Measurements from ENCODE around the gene NMNAT3. TPM values are rescaled to one million over a fixed set of nuclear protein-coding genes. Genes with fewer than 3 reads are reported as not detected.

Gene NMNAT3
- total and polyA plus RNA-seq, 2 experiments from 2014 or later: 8.3 to 9.2 TPM

DNA sequence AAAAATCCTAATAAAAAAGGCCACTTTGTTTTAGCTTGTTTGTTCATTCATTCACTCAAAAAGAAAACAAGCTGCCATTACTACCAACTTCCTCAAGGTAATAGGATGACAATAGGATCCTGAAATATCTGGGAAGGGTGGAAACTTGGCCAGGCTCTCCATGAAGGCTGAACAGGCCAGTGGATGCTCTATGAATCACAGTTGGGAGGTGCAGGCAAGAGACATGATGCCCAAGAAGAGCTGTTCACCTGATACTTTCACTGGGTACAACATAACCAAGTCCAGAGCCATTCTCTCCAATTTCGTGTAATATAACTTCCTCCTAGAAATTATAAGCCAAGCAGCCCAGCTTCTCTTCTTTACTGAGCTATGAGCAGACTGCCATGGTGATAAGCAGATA, 37.3 kb downstream of the NMNAT3 start:
- ATAC-seq (no peak), DNase-seq (ENCODE audit: low spot score) (no peak)
- Histone ChIP-seq H3K27ac (ENCODE audit: low read depth) (no peak overlapping the region), H3K27me3 (ENCODE audit: insufficient read depth) (no peaks in the 10 kb centered on the region), H3K4me3 (no peak overlapping the region), H3K4me2 (no peak overlapping the region), H4K20me1 (replicated peaks; ENCODE audit: insufficient read depth) (no peaks in the 10 kb centered on the region), H3K36me3 (ENCODE audit: insufficient read depth) (no peaks in the 10 kb centered on the region), H3K79me2 (replicated peaks; ENCODE audit: insufficient read depth) (no peaks in the 10 kb centered on the region), H3K9me2 (ENCODE audit: insufficient read depth) (no peaks in the 10 kb centered on the region), H3F3A (replicated peaks; ENCODE audit: low read depth) (no peaks in the 10 kb centered on the region), H3K4me1 (ENCODE audit: insufficient read depth) (no peaks in the 10 kb centered on the region), H2AFZ (no peak overlapping the region)
- TF ChIP-seq, protein P1, sequence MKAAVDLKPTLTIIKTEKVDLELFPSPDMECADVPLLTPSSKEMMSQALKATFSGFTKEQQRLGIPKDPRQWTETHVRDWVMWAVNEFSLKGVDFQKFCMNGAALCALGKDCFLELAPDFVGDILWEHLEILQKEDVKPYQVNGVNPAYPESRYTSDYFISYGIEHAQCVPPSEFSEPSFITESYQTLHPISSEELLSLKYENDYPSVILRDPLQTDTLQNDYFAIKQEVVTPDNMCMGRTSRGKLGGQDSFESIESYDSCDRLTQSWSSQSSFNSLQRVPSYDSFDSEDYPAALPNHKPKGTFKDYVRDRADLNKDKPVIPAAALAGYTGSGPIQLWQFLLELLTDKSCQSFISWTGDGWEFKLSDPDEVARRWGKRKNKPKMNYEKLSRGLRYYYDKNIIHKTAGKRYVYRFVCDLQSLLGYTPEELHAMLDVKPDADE (IDR thresholded peaks at IDR 0.05): no peak
- no peak for TF ChIP-seq POLR2AphosphoS5 (IDR thresholded peaks at IDR 0.05; ENCODE audit: low read depth)
- TF ChIP-seq, protein P2, sequence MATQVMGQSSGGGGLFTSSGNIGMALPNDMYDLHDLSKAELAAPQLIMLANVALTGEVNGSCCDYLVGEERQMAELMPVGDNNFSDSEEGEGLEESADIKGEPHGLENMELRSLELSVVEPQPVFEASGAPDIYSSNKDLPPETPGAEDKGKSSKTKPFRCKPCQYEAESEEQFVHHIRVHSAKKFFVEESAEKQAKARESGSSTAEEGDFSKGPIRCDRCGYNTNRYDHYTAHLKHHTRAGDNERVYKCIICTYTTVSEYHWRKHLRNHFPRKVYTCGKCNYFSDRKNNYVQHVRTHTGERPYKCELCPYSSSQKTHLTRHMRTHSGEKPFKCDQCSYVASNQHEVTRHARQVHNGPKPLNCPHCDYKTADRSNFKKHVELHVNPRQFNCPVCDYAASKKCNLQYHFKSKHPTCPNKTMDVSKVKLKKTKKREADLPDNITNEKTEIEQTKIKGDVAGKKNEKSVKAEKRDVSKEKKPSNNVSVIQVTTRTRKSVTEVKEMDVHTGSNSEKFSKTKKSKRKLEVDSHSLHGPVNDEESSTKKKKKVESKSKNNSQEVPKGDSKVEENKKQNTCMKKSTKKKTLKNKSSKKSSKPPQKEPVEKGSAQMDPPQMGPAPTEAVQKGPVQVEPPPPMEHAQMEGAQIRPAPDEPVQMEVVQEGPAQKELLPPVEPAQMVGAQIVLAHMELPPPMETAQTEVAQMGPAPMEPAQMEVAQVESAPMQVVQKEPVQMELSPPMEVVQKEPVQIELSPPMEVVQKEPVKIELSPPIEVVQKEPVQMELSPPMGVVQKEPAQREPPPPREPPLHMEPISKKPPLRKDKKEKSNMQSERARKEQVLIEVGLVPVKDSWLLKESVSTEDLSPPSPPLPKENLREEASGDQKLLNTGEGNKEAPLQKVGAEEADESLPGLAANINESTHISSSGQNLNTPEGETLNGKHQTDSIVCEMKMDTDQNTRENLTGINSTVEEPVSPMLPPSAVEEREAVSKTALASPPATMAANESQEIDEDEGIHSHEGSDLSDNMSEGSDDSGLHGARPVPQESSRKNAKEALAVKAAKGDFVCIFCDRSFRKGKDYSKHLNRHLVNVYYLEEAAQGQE (IDR thresholded peaks at IDR 0.05; ENCODE audit: unreplicated experiment): no peak
- TF ChIP-seq CREB1 (CRISPR knock-in tag; IDR thresholded peaks at IDR 0.05; ENCODE audit: low read depth): no peak
- TF ChIP-seq ZNF114 (CRISPR knock-in tag; IDR thresholded peaks at IDR 0.05): no peak
- TF ChIP-seq EZH2phosphoT487 (IDR thresholded peaks at IDR 0.05; ENCODE audit: unreplicated experiment): no peak
- TF ChIP-seq, protein P3, sequence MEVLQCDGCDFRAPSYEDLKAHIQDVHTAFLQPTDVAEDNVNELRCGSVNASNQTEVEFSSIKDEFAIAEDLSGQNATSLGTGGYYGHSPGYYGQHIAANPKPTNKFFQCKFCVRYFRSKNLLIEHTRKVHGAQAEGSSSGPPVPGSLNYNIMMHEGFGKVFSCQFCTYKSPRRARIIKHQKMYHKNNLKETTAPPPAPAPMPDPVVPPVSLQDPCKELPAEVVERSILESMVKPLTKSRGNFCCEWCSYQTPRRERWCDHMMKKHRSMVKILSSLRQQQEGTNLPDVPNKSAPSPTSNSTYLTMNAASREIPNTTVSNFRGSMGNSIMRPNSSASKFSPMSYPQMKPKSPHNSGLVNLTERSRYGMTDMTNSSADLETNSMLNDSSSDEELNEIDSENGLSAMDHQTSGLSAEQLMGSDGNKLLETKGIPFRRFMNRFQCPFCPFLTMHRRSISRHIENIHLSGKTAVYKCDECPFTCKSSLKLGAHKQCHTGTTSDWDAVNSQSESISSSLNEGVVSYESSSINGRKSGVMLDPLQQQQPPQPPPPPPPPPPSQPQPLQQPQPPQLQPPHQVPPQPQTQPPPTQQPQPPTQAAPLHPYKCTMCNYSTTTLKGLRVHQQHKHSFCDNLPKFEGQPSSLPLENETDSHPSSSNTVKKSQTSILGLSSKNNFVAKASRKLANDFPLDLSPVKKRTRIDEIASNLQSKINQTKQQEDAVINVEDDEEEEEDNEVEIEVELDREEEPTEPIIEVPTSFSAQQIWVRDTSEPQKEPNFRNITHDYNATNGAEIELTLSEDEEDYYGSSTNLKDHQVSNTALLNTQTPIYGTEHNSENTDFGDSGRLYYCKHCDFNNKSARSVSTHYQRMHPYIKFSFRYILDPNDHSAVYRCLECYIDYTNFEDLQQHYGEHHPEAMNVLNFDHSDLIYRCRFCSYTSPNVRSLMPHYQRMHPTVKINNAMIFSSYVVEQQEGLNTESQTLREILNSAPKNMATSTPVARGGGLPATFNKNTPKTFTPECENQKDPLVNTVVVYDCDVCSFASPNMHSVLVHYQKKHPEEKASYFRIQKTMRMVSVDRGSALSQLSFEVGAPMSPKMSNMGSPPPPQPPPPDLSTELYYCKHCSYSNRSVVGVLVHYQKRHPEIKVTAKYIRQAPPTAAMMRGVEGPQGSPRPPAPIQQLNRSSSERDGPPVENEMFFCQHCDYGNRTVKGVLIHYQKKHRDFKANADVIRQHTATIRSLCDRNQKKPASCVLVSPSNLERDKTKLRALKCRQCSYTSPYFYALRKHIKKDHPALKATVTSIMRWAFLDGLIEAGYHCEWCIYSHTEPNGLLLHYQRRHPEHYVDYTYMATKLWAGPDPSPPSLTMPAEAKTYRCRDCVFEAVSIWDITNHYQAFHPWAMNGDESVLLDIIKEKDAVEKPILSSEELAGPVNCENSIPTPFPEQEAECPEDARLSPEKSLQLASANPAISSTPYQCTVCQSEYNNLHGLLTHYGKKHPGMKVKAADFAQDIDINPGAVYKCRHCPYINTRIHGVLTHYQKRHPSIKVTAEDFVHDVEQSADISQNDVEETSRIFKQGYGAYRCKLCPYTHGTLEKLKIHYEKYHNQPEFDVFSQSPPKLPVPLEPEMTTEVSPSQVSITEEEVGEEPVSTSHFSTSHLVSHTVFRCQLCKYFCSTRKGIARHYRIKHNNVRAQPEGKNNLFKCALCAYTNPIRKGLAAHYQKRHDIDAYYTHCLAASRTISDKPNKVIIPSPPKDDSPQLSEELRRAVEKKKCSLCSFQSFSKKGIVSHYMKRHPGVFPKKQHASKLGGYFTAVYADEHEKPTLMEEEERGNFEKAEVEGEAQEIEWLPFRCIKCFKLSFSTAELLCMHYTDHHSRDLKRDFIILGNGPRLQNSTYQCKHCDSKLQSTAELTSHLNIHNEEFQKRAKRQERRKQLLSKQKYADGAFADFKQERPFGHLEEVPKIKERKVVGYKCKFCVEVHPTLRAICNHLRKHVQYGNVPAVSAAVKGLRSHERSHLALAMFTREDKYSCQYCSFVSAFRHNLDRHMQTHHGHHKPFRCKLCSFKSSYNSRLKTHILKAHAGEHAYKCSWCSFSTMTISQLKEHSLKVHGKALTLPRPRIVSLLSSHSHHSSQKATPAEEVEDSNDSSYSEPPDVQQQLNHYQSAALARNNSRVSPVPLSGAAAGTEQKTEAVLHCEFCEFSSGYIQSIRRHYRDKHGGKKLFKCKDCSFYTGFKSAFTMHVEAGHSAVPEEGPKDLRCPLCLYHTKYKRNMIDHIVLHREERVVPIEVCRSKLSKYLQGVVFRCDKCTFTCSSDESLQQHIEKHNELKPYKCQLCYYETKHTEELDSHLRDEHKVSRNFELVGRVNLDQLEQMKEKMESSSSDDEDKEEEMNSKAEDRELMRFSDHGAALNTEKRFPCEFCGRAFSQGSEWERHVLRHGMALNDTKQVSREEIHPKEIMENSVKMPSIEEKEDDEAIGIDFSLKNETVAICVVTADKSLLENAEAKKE (CRISPR knock-in tag; IDR thresholded peaks at IDR 0.05): no peak
- no peak for TF ChIP-seq ZNF331 (CRISPR knock-in tag; IDR thresholded peaks at IDR 0.05; ENCODE audit: low read depth)
- TF ChIP-seq STAT1 (IDR thresholded peaks at IDR 0.05; ENCODE audit: unreplicated experiment): no peak
- TF ChIP-seq NANOG (IDR thresholded peaks at IDR 0.05; ENCODE audit: borderline replicate concordance): no peak
- TF ChIP-seq, protein P4, sequence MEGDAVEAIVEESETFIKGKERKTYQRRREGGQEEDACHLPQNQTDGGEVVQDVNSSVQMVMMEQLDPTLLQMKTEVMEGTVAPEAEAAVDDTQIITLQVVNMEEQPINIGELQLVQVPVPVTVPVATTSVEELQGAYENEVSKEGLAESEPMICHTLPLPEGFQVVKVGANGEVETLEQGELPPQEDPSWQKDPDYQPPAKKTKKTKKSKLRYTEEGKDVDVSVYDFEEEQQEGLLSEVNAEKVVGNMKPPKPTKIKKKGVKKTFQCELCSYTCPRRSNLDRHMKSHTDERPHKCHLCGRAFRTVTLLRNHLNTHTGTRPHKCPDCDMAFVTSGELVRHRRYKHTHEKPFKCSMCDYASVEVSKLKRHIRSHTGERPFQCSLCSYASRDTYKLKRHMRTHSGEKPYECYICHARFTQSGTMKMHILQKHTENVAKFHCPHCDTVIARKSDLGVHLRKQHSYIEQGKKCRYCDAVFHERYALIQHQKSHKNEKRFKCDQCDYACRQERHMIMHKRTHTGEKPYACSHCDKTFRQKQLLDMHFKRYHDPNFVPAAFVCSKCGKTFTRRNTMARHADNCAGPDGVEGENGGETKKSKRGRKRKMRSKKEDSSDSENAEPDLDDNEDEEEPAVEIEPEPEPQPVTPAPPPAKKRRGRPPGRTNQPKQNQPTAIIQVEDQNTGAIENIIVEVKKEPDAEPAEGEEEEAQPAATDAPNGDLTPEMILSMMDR (conservative IDR thresholded peaks at IDR 0.05; ENCODE audit: low read depth in 2 of 2): no peak
- no peak for TF ChIP-seq EZH2 (IDR thresholded peaks at IDR 0.05; ENCODE audit: low read depth, unreplicated experiment)
- no peak for TF ChIP-seq JUNB (IDR thresholded peaks at IDR 0.05; ENCODE audit: unreplicated experiment)
- Mint-ChIP-seq H3K27ac (no peak overlapping the region), H3K4me3 (no peak overlapping the region), H3K36me3 (ENCODE audit: low read depth) (no peaks in the 10 kb centered on the region), H3K4me1 (no peaks in the 10 kb centered on the region), H3K9me3 (no peaks in the 10 kb centered on the region), H3K27me3 (ENCODE audit: insufficient read depth, low read depth, poor library complexity) (no peaks in the 10 kb centered on the region)

Measured in GM23338 (cell line).